Retinal pigment epithelial cell (primary cell): ENCODE results near the gene ZNF366.

ENCODE experiments used
- DNase-seq: peaks from one replicate; pipeline ENCODE4 v3.0.0-alpha.2; 2010; ENCODE audit warnings: low read depth
- H3K4me3 ChIP-seq: 2 replicates; pipeline ENCODE4 v1.5.1; 2011; ENCODE audit warnings: mild to moderate bottlenecking, low read length, control low read depth, moderate library complexity
- CTCF ChIP-seq: conservative IDR thresholded peaks from 2 replicates; pipeline ENCODE4 v1.5.1; 2011; ENCODE audit warnings: low read depth, low read length, control low read depth, inconsistent platforms

The ZNF366 gene

DNA sequence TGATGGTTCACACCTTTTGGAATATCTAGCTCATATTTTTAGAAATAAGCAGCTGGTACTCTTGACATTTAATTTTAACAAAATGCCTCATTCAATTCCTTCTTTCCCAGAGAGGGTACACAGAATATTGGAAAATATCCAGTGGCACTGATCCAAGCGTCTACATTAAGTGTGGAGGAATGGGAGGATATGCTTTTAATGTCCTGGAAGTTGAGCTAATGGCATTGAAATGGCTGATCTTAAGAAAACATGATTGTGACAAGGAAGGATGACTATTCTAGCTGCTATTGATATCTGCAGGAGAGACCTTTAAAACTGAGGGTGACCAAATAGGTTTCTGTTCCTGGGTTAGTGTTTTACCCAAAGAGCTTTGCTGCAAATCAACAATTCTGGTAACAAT, 30.0 kb downstream of the ZNF366 start:
- no peak for DNase-seq
- H3K4me3 ChIP-seq = no peak overlapping the region
- no peak for TF ChIP-seq CTCF

- no peak for TF ChIP-seq CTCF
- DNase-seq = no peak
- H3K4me3 ChIP-seq = no peak overlapping the region
Observed at GRCh38 chr5:72476721-72477120, 30.5 kb downstream of the ZNF366 start.

- TF ChIP-seq CTCF = no peak
- DNase-seq = no peak
- H3K4me3 ChIP-seq = no peak overlapping the region
Observed at GRCh38 chr5:72476275-72476674, 30.9 kb downstream of the ZNF366 start.

DNA sequence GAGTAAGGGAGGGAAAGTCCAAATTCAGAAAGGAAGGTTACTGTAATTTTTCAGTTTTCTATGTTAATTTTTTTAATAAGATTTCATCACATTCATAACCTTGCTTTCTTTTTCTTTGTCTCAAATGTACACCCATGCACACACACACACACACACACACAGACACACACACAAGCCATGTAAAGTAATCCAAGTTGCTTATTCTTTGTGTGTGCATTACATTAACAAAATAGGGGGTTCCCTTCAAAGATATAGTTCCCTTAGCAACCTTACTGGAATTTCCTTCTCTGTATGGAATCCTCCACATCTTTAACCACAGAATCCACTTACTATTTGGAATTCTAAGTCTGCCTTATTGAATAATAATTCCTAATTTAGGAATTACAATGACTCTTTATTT, 32.7 kb downstream of the ZNF366 start:
- TF ChIP-seq CTCF = no peak
- no peak overlapping the region for H3K4me3 ChIP-seq
- DNase-seq = no peak

DNA sequence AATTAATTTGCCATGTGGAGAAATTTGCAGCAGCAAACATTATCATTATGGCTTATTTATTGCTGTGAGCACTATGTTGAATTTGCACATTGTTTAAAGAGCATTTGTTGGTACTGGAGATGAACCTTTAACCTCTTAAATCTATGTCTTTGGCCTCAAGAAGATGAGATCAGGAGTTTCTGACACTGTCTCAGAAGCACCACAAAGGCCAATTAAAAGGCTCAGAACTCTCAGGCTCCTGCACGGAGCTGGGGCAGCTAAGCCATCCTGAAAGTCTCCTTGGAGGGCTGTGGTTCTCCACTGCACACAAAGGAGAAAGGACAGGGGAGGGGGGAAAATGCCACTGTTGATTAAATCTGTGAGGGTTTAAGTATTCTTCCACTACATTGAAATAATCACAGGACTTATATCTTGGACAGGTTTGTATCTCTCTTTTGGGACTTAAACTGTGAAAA, 33.1 kb downstream of the ZNF366 start:
- no peak for DNase-seq
- H3K4me3 ChIP-seq = no peak overlapping the region
- no peak for TF ChIP-seq CTCF

- no peak overlapping the region for H3K4me3 ChIP-seq
- no peak for TF ChIP-seq CTCF
- no peak for DNase-seq
Observed at GRCh38 chr5:72472666-72473422, 34.4 kb downstream of the ZNF366 start.

DNA sequence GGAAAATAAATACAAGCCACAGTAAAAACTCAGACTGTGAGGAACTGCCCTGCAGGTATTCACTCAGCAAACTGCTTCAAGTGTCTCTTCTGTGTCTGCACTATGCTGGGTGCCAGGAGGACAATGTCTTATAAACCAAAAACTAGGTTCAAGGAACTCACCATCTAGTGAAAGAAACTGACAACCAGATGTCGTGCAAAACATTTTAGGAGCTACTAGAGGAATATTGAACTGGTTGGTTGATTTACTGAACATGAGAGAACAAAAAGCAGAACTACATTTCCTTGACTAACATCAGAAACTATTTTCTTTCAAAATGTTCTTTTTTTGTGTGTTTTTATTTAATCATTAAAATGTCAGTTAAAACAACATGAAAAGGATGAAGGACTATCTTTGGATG, 35.2 kb downstream of the ZNF366 start:
- TF ChIP-seq CTCF = no peak
- H3K4me3 ChIP-seq = no peak overlapping the region

More for the DNA sequence above, 35.2 kb downstream of the ZNF366 start:
- DNase-seq = no peak
